Measurements from ENCODE around the gene TNFAIP1. TPM values are rescaled to one million over a fixed set of nuclear protein-coding genes. Genes with fewer than 3 reads are reported as not detected.

The TNFAIP1 gene
- total RNA-seq, 2 donors from 2014 or later: 29.9 to 36.1 TPM

GRCh38 chr17:28346746-28347246, 11.2 kb downstream of the TNFAIP1 start:
- Mint-ChIP-seq H3K4me1 (peaks cover 4% of the 10 kb centered on the region), H3K27ac (peak overlapping the region; percentile 73), H3K9me3 (no peaks in the 10 kb centered on the region), H3K4me3 (no peak overlapping the region), H3K27me3 (ENCODE audit: insufficient read depth) (no peaks in the 10 kb centered on the region), H3K36me3 (ENCODE audit: low read depth) (peaks cover 83% of the 10 kb centered on the region)
- peak overlapping the region; percentile 53 for H3K27ac ChIP-seq (ENCODE audit: low read depth, low read length)
- WGBS, 2 experiments (ENCODE audit: insufficient coverage in 1 of 2, insufficient read length in 1 of 2): 90 to 100% methylated on average over 1 to 5 of the region's 7 CpGs
- peaks cover 9% of the 10 kb centered on the region for H3K4me1 ChIP-seq (ENCODE audit: control insufficient read depth, insufficient read depth, low read length)
- TF ChIP-seq CTCF (conservative IDR thresholded peaks at IDR 0.05): peak; percentile 62
- no peaks in the 10 kb centered on the region for H3K27me3 ChIP-seq (ENCODE audit: control insufficient read depth, insufficient read depth, low read length, poor library complexity, severe bottlenecking)
- no peaks in the 10 kb centered on the region for H3K9me3 ChIP-seq (ENCODE audit: control insufficient read depth, low read length)
- H3K36me3 ChIP-seq (ENCODE audit: control insufficient read depth, insufficient read depth, low read length): peaks cover 95% of the 10 kb centered on the region
- peak overlapping the region; percentile 25 for H3K9ac ChIP-seq (ENCODE audit: extremely low read depth, low read length, poor library complexity, severe bottlenecking)
- no peak overlapping the region for H3K4me3 ChIP-seq (ENCODE audit: low read length)
- DNase-seq: peak; percentile 73

- H3K4me3 ChIP-seq (ENCODE audit: low read length): no peak overlapping the region
- peaks cover 80% of the 10 kb centered on the region for H3K36me3 Mint-ChIP-seq (ENCODE audit: low read depth)
- DNase-seq: peak; percentile 75
- no peaks in the 10 kb centered on the region for H3K27me3 ChIP-seq (ENCODE audit: control insufficient read depth, insufficient read depth, low read length, poor library complexity, severe bottlenecking)
- H3K9me3 ChIP-seq (ENCODE audit: control insufficient read depth, low read length): no peaks in the 10 kb centered on the region
- H3K9me3 Mint-ChIP-seq: no peaks in the 10 kb centered on the region
- peak overlapping the region; percentile 73 for H3K27ac Mint-ChIP-seq
- 94 to 100% methylated on average over 2 to 8 of the region's 8 CpGs for WGBS, 2 experiments (ENCODE audit: insufficient coverage in 1 of 2, insufficient read length in 1 of 2)
- H3K36me3 ChIP-seq (ENCODE audit: control insufficient read depth, insufficient read depth, low read length): peaks cover 93% of the 10 kb centered on the region
- no peak for TF ChIP-seq CTCF (conservative IDR thresholded peaks at IDR 0.05)
- peaks cover 4% of the 10 kb centered on the region for H3K4me1 Mint-ChIP-seq
- H3K9ac ChIP-seq (ENCODE audit: extremely low read depth, low read length, poor library complexity, severe bottlenecking): no peak overlapping the region
- peaks cover 9% of the 10 kb centered on the region for H3K4me1 ChIP-seq (ENCODE audit: control insufficient read depth, insufficient read depth, low read length)
- no peaks in the 10 kb centered on the region for H3K27me3 Mint-ChIP-seq (ENCODE audit: insufficient read depth)
- H3K27ac ChIP-seq (ENCODE audit: low read depth, low read length): no peak overlapping the region
- no peak overlapping the region for H3K4me3 Mint-ChIP-seq
Measured at GRCh38 chr17:28347261-28347891, 11.8 kb downstream of the TNFAIP1 start.

GRCh38 chr17:28348979-28349378, 13.4 kb downstream of the TNFAIP1 start:
- Histone ChIP-seq H3K9ac (ENCODE audit: extremely low read depth, low read length, poor library complexity, severe bottlenecking) (no peak overlapping the region), H3K4me3 (ENCODE audit: low read length) (no peak overlapping the region), H3K27me3 (ENCODE audit: control insufficient read depth, insufficient read depth, low read length, poor library complexity, severe bottlenecking) (no peaks in the 10 kb centered on the region), H3K4me1 (ENCODE audit: control insufficient read depth, insufficient read depth, low read length) (peaks cover 9% of the 10 kb centered on the region), H3K27ac (ENCODE audit: low read depth, low read length) (no peak overlapping the region), H3K36me3 (ENCODE audit: control insufficient read depth, insufficient read depth, low read length) (peaks cover 92% of the 10 kb centered on the region), H3K9me3 (ENCODE audit: control insufficient read depth, low read length) (no peaks in the 10 kb centered on the region)
- H3K4me1 Mint-ChIP-seq: peaks cover 4% of the 10 kb centered on the region
- 80 to 100% methylated on average over 1 to 3 of the region's 3 CpGs for WGBS, 2 experiments (ENCODE audit: insufficient coverage in 1 of 2, insufficient read length in 1 of 2)
- no peaks in the 10 kb centered on the region for H3K27me3 Mint-ChIP-seq (ENCODE audit: insufficient read depth)
- TF ChIP-seq CTCF (conservative IDR thresholded peaks at IDR 0.05): no peak
- DNase-seq: peak; percentile 47
- peaks cover 81% of the 10 kb centered on the region for H3K36me3 Mint-ChIP-seq (ENCODE audit: low read depth)
- peak overlapping the region; percentile 48 for H3K27ac Mint-ChIP-seq
- no peak overlapping the region for H3K4me3 Mint-ChIP-seq
- H3K9me3 Mint-ChIP-seq: no peaks in the 10 kb centered on the region
